NCI-H2196 treated with DMSO at 0.1 percent for 48 hours (cell line): ENCODE data around the gene DEDD2.
"Not testable (repeated sequence)": the region's sequence is repeated elsewhere in the genome, so short reads cannot be mapped to it uniquely, and the experiment has no call there.

ENCODE experiments used
- DNase-seq: peaks from one replicate; lab custom pipeline; 2025; ENCODE audit not compliant: unreplicated experiment; lab: John Stamatoyannopoulos, UW

The DEDD2 gene

GRCh38 chr19:42217520-42218437, at the start of gene DEDD2:
TSS of gene DEDD2 (minus strand) at chr19:42217677. CDS start at chr19:42217007, 670 bp downstream.
- peak; percentile 93 for DNase-seq

- not testable (repeated sequence) for DNase-seq
Observed at GRCh38 chr19:42266928-42267603, 49.6 kb upstream of the DEDD2 start.

GRCh38 chr19:42266105-42266504, 48.6 kb upstream of the DEDD2 start:
- DNase-seq = not testable (repeated sequence)

DNA sequence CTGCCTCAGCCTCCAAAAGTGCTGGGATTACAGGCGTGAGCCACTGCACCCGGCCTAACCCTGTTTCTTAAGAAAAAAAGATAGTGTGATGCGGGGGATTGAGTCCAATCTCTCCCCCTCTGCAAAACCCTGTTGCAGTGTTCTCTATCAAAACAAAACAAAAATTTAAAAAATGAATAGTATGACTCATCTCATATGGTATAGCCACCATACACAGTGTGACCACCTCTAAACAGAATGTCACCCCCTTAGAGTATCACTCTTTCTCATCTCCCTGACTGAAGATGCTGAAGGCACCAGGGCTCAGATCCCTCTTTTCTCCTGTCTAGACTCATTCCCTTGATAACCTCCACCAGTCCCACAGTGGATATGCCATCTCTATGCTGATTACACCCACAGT, 44.3 kb upstream of the DEDD2 start:
- no peak for DNase-seq

DNA sequence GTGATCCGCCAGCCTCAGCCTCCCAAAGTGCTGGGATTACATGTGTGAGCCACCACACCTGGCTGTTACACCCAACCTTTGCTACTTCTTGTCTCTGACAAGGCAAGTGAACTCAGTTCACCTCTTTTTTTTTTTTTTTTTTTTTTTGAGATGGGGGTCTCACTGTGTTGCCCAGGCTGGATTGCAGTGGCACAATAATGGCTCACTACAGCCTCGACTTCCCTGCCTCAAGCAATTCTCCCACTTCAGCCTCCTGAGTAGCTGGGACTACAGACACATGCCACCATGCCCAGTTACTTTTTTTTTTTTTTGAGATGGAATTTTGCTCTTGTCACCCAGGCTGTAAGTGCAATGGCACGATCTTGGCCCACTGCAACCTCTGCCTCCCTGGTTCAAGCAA, 40.4 kb upstream of the DEDD2 start:
- not testable (repeated sequence) for DNase-seq

DNA sequence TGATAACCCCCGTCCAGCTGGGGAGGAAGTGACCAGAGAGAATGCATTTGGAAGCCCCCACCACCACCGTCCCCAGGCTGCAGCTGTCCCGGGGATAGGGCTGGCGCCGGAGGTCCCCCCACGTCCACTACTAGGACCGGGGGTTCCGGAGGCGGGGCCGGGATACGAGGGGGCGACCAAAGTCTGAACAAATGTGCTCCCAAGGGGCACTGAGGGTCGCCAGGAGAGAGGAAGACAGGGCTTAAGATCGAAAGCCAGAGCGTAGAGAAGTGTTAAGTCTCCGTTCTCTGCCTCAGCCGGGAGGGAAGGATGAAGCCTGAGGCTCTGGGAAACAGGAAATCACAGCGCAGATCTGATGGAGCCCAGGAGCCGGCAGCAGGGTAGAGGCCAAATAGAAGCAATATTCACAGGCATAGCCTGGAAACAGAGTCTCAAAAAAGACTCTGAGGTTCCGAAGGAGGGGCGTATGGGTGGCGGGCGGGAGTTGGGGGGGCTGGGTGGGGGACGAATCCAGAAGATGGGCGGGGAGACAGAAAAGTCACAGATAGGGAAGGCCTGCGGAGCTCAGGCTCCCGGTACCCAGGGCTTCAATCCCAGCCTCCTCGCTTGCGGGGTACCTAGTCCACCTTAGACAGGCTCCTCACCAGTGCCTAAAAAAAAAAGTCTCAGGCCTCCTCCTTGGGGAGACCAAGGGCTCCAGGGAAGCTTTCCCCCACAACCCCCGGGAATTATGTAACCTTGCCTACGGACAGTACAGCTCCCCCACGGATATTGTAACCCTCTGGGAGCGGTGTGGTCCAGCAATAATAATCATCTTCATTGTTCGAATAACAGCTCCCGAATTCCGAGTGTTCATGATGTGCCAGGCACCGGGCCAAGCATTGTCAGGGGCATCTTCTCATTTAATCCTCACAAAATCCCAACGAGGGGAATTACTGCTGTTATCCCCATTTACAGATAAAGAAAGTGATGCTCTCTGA, 38.6 kb upstream of the DEDD2 start:
- no peak for DNase-seq

DNA sequence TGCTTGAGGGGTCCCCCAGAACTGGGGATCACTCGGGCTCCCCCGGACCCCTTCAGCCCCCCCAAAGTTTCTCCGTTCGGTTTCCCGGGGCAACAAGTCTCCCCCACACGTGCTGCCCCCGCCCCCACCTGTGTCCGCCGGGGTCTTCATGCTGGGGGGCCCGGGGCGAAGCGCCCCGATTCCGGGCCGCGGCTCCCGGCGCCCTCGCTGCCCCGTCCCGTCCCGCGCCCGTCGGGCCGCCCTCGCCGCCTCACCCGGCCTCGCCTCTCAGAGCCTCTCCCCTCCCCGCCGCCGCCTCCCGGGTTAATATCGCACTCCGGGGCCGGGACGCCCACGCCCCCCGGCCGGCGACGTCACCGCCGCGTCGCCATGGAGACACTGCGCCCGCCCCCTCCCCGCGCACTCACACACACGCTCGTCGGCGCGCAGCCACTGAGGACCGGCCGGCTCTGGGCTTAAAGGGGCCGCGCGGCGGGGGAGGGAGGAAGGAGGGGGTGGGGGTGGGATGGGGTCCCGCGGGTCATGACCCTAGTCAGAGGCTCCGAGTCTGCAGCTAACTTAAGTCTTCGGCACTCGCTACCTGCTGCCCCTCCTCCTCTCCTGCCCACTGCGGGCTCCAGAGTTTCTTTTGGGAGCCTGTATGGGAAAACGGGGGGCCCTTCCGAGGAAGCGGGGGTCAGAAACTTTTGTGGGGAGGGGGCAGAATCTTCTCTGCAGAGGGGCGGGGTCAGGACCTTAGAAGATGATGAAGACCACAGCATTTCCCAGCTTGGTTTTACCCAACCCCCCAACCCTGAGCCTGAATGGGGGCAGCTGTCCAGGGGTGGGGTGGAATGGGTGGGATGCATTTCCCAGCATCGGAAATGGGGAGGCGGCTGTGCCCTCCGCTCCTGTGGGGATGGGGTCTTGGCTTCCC, 37.6 kb upstream of the DEDD2 start, which contains the start of gene ERF:
Gene ERF, minus strand, starts transcription at position 279 of the 916 bp plus-strand sequence. Its CDS starts 129 bp downstream, at position 150.
- DNase-seq = peak; percentile 71

- DNase-seq = peak; percentile 36
Observed at GRCh38 chr19:42254089-42254849, 36.8 kb upstream of the DEDD2 start.

DNA sequence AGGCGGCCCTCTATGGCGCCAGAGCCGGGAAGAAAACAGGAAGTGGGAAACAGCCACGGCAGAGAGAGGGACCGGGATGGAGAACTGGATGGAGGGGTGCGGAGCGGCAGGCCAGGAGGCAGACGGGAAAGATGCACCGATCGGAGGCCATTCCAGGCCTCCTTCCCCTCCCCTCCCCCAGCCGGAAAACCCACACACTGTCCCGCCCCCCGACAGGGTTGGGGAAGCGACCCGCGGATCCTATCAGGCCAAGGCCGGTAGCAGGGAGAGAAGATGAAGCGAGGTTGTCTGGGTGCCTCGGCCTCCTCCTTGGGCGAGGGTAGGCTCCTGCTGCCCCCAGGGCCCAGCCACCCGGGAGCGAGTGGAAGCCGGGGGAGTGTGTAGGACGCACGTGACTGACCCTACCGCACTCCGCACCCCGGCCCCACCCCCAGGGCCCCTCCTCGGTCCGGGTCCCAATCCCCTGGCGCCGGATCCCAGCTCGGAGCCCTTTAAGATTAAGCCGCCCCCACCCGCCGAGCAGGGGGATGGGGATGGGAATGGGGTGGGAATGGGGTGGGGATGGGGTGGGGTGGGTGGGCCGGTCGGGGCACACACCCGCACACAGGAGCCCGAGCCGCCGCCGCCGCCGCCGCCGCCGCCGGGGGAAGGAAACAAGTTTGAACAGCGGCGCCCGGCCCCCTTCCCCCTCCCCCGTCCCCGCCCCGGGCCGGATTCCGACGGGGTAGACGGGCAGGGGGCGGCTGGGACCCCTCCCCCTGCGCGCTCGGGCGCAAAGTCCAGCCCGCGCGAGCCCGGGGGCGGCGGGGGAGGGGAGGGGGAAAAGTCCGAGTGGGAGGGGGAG, 36.0 kb upstream of the DEDD2 start:
- DNase-seq = no peak

DNA sequence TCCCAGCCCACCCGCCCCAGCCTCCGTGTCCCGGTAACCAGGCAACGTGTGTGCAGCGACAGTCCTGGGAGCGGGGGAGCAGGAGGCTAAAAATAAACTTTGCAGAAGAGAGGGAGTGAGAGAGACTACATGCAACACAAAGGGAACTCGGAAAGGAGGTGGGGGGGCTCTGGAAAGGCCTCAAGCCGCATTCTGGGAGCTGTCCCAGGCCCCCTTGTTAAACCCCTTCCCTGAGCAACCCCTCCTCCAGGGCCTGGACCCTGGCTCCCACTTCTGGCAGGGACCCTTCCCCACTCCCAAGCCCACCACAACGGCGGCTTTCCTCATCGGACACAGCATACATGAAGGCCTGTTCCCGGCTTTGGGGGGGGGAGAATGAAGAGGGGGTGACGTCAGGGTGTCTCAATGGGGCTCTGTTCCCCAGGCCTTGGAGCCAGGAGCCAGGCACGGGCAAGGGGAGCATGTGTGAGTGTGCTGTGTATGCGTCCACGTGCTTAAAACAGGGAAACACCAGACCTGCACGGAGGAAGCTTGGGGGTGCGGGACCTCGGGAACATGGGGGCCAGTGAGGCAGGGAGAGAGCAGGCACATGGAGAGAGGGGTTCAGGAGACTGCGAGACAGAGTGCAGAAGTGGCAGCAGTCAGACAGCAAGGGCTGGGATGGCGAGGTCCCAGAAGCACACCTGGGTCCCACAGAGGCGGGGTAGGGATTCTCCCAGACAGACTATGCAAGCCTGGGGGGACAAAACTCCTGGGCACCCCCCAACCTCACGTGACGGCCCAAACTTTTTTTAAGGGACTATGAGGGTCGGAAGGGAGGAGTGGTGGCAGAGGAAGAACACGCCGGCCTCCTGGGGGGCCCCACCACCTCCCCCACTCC, 35.1 kb upstream of the DEDD2 start:
- DNase-seq = no peak

- no peak for DNase-seq
Observed at GRCh38 chr19:42251572-42252358, 34.3 kb upstream of the DEDD2 start.

DNA sequence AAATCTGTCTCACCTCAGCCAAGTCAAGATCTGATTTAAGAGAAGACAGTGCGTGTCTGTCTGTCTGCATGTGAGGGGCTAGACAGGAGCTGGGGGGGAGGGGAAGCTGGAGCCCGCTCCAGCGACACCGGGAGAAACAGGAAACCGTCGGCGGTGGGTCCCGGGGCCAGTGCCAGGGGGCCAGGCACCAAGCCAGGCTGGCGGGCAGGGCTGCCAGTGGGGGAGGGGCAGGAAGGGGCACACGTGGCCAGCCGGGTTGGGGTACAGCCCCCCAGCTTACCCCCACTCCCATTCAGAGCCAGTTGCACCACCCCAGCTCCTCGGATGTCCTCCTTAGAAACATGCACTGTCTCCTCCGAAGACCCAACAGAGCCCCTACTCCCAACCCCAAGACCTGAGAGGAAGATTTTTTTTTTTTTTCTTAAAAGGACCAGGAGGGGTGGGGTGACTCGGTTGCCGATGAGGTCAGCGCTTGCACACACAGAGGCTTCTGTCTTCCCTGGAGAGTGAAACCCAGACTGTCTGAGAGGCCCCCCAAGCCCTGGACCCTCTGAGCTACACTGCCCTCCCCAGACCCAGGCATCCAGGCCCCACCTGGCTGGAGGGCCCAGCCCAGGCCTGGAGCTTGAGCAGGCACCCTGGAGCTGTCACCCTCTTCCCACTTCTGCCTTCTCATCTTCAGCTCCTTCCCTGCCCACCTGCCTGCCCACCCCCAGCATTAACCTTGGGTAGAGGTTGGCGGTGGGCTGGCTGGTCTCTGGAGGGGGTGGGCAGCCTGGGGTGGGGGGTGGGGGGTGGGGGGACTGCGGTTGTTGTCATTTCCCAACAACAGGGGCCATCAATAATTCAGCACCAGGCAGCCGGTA, 33.4 kb upstream of the DEDD2 start:
- no peak for DNase-seq

GRCh38 chr19:42250183-42250665, 32.7 kb upstream of the DEDD2 start:
- no peak for DNase-seq

- DNase-seq = no peak
Observed at GRCh38 chr19:42249769-42250168, 32.3 kb upstream of the DEDD2 start.

GRCh38 chr19:42249149-42249750, 31.8 kb upstream of the DEDD2 start:
- DNase-seq = no peak
